GM19455 (cell line): ENCODE results near the gene HSPB7.
"Not testable (repeated sequence)": the region's sequence is repeated elsewhere in the genome, so short reads cannot be mapped to it uniquely, and the experiment has no call there.

Source experiments
- ATAC-seq: cut with Tn5 transposase; IDR thresholded peaks from one replicate; pipeline ENCODE4 v1.9.1; 2021; ENCODE audit not compliant: unreplicated experiment

Gene HSPB7

DNA sequence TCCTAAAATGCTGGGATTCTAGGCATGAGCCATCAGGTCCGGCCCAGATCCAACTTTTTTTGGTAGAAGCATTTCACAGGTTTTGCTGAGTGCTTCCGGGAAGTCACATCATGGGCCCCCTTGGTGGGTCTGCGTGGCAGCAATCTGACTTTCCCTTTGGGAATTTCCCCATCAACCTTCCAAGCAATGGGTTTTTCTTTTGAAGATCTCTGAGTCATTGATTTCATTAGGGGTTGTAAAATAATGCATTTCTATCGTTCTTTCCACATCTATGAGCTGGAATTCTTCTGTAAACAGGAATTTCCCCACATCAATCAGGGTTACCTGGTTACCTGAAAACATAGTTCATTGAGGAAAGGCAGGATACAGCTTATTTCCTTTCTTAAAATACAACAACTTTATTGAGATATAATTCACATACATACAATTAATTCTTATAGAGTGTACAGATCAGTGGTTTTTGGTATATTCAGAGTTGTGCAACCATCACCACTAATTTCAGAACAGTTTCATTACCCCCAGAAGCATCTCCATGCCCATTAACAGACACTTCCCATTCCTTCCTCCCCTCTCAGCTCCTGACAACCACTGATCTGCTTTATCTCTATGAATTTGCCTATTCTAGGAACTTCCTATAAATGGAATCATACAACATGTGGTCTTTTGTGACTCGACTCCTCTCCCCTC lies 32.1 kb downstream of the HSPB7 start:
- ATAC-seq = no peak

DNA sequence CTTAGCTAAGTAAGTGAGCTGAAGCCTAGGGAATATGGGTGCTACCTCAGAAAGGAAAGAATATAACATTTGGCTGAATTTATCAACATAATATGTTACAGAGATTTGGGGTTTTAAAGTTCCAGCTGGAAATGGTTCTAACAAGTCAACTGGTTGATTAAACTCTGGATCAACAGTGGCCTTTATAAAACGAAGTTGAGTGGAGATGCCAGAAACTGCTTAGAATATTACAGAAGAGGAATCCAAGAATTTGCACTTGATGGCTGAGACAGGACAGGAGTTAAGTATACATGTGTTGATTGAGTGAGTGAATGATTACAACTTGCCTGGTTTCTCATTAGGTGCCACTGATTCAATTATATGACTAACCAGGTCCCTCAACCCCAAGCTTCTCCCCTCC lies 34.6 kb downstream of the HSPB7 start:
- ATAC-seq = no peak

DNA sequence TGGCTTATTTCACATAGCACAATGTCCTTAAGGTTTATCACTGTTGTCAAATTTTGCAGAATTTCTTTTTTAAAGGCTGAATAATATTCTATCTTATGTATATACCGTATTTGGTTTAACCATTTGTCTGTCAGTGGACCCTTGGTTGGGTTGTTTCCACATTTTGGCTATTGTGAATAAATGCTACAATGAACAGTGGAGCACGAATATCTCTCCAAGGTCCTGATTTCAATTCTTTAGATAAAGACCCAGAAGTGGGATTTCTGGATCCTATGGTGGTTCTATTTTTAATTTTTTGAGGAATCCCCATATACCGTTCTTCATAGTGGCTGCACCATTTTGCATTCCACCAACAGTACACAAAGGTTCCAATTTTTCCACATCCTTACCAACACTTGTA lies 36.2 kb downstream of the HSPB7 start:
- ATAC-seq = no peak

DNA sequence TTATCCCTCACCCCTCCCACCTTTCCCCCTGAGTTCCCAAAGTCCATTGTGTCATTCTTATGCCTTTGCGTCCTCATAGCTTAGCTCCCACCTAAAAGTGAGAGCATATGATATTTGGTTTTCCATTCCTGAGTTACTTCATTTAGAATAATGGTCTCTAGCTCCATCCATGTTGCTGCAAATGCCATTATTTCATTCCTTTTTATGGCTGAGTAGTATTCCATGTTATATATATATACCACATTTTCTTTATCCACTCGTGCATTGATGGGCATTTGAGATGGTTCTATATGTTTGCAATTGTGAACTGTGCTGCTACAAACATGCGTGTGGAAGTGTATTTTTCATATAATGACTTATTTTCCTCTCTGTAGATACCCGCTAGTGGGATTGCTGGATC lies 39.9 kb downstream of the HSPB7 start:
- ATAC-seq = not testable (repeated sequence)

DNA sequence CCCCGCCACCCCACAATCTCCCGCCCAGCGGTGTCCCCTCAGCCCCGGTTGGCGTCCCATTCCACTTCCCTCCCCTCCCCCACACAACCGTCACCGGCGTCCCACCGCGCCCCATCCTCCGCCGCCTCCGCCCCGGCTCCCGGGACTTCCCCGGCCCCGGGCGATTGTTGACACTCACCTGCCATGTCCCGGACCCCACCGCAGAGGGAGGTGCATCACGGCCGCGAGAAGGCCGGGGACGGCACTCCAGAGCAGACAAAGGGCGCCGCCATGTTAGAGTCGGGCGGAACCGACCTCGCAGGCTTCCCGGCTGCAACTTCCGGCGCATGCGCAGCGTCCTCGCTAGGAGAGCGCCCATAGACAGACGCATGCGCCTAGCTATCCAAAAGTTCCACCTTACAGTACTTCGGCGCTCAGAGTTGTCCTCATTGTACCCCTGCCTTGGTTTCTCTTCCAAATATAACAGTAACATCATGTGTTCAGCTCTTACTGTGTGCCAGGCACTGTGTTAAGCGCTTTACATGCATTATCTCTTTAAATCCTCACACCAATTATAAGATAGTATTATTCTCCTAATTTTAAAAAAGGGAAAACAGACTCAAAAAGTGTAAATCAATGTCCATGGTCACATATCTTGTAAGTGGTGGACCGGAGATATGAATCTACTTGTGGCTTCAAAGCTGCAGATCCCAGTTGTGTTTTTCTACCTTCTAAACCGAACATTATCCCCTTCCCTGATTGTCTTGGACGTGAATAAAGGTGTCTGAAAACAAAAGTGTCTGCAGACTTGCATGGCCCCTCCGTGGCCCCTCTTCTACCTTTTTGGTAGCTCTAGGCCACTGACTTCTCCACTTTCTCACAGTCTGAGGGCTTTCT lies 41.8 kb downstream of the HSPB7 start, which contains the start of gene ZBTB17:
ZBTB17 (minus strand) TSS at position 297 of the 876 bp plus-strand sequence. CDS start 27,606 bp downstream, outside the sequence.
- ATAC-seq = peak; percentile 56

DNA sequence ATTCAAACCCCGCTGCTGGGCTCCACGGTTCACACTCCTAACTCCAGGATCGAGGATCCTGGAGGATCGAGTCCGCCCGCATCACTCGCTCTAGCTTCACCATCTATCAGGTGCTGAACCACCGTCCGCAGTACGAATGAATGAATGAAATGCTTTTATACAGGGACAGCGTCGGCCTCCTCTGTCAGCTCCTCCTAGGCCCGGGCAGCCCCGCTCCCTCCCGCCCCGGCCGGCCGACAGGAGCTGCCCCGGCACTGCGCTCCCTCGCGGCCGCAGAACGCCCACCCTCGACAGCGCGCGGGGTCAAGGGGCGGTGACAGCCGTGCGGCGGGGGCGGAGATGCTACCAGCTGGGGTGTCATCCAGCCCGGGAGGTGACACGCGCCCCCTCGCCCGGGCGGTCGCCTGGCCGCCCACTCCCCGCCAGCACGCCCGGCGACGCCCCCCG lies 42.5 kb downstream of the HSPB7 start:
- ATAC-seq = peak; percentile 62

DNA sequence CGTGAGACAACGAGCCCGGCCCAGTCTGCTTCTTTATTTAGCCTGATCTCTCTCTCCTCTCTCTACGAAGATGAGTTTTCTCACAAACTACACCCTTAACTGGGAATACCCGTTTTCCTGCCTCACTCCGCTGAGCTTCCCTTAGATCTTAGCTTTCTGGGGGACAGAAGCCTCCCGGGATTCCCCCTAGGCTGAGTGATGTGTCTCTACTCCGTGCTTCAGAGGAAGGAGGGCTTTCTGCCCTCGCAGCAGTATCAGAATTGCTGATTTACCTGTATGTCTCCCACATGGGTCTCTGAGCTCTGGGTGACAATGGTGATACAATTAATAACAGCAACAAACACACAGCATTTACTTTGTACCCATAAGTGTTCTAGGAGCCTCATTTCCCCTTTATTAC lies 43.0 kb downstream of the HSPB7 start:
- peak; percentile 35 for ATAC-seq

DNA sequence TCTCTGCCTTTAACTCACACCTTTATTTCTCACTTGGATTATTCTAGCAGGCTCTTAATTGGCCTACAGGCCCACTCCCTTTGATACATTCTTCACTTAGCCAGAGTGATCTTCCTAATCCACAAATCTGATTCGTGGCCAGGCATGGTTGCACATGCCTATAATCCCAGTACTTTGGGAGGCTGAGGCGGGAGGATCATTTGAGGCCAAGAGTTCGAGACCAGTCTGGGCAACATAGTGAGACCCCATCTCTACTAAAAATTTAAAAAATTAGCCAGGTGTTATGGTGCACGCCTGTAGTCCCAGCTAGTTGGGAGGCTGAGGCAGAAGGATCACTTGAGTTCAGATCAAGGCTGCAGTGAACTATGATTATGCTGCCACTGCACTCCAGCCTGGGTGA lies 44.1 kb downstream of the HSPB7 start:
- no peak for ATAC-seq

DNA sequence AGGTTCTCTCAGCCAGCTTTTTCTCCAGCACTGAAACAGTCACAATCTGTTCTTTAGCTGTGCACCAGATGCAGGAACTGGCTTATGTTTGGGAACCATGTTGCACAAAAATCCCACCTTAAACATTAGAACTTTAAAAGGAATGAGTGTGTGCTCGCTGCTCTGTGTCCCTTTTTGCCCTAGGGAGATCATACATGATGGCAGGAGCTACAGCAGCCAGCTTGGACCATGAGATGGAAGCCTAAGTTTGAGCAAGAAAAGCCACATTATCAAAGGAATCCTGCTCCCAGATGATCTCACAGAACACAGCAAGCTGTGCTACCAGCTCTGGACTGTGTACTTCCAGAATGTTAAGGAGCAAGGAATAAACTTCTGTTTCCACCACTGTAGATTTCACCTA lies 45.4 kb downstream of the HSPB7 start:
- no peak for ATAC-seq

DNA sequence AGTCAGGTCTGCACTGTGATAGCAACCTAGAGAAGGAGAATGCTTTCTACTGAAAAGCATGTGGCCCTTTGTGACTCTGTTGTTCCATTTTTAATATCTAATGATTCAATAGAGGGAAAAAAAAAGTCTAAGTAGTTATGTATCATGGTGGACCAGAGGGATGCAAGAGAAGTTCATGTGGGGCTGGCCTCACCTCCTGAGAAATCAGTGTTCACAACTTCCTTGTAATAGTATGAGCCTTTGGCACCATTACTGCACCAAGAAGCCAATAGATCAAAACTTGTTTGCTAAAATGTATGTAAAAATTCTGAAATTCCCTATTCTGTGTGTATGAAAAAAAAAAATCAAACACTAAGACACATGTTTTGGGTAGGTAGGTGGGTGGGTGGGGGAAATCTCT lies 46.9 kb downstream of the HSPB7 start:
- no peak for ATAC-seq

DNA sequence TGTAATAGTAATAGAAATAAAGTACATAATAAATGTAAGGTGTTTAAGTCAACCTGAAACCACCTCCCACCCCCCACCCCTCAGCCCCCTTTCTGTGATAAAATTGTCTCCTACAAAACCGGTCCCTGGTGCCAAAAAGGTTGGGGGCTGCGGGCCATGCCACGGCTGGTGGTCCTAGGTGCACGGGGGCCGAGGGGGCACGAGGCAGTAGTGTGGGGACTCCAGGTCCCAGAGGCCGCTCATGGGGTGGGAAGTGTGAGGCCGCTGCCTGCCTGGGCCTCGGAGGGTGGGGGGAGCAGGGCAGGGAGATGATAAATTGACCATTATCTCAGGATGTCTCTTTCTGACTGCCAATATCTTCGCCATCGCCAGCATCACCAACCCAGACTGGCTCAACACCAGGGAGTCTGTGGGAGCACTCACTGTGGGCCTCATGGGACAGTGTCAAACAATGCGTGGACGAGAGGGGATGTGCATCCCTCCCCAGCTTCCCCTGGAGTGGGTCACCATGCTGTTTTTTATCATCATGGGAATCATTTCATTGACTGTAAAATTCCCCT lies 48.4 kb downstream of the HSPB7 start:
- ATAC-seq = no peak

DNA sequence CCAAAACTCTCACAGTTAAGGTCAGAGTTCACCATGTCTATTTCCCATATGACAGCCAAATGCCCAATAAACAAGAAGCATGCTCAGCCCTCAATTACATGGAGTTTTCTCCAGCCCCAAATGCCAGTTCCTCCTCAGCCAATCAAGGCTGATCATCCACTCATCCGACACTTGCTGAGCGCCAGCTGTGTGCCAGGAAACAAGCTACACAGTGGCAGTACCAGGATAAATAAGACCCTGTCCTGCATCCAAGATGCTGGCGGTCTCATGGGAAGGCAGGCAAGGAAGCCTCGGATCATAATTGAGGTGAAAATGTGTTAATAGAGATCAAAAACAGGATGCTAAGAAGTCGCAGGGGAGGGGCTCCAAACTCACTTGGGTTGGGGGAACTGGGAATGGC lies 49.7 kb downstream of the HSPB7 start:
- ATAC-seq = no peak

DNA sequence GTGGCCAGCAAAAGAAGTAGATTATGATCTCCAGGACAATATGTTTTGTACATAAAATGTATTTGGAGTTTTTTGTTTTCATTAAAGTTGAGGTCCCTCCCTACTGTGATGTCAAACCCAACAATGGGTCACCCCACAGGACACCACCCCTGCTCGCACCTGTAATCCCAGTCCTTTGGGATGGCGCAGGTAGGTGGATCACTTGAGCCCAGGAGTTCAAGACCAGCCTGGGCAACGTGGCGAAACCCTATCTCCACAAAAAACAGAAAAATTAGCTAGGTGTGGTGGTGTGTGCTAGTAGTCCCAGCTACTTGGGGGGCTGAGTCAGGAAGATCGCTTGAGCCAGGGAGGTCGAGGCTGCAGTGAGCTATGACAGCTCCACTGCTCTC lies 50.9 kb downstream of the HSPB7 start:
- no peak for ATAC-seq

DNA sequence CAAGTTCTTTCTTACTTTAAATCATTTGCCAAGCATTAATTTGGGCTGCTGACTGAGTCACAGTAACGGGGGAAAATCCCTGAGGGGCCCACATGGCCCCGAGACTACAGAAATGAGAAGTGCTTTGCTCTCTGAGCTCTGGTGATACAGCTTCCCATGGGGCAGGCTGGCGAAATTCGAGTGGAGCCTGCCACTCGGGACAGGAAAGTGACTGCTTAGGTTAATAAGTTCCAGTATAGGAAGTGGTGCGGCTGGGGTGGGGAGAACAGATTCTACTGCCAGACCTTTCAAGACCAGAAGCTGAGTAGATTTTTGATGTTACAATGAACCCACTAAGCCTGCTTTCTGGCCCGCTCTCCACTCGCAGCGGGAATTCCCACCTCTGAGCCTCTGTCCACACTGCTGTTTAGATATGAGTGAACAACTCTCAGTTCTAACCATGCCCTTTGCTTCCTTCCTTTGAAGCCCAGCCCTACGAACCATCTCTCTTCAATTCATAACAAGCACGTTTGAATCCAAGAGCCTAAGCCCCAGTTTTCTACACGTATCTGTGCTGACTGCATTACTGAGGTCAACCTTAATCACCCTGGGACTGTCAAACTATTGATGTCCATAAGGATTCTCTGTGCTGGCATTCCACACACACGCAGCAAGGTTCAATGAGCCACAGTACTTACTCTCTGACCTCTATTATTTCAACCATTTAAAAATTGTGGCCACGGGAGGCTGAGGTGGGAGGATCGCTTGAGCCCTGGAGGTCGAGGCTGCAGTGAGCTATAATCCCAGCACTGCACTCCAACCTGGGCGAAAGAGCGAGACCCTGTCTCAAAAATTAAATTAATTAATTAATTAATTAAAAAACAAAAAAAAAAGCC lies 51.5 kb downstream of the HSPB7 start:
- peak; percentile 71 for ATAC-seq

DNA sequence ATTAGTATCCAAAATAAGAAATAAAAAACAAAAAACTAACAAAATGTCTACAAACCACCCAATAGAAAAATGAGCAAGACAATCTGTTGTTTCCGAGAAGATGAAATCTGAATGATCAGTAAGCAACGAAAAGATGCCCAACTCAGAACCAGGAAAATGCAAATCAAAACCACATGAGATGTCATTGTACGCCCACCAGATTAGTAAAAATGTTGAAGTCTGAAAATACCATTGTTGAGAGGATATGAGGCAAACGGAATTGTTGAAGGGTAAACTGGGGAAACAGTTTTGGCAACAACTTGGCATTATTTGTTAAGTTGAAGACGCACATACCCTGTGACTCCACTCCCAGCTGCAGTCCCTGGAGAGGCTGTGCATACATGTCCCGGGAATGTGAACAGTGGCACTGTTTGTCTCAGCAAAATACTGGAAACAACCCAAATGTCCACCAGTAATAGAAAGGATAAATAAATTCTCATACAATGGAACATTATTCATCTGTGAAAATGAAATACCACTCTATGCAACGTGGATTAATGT lies 52.5 kb downstream of the HSPB7 start:
- no peak for ATAC-seq
